ENCODE results near the gene URB2. TPM values are rescaled to one million over a fixed set of nuclear protein-coding genes. Genes with fewer than 3 reads are reported as not detected.

The URB2 gene
- total and polyA plus RNA-seq, 4 donors, result 1.2 to 10.5 (median 6.2) TPM

DNA sequence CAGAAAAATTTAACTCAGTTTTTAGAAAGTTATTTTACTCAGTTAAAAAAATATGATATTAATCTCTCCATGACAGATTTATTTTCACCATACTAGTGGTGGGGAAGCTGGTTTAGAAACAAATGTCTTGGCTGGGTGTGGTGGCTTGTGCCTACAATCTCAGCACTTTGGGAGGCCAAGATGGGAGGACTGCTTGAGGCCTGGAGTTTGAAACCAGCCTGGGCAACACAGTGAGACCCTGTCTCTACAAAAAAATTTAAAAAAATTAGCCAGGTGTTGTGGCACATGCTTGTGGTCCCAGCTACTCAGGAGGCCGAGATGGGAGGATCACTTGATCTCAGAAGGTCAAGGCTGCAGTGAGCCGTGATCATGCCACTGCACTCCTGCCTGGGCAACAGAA is 17.5 kb upstream of the URB2 start:
- Histone ChIP-seq H3K36me3 (ENCODE audit: control insufficient read depth in 4 of 4, insufficient read depth in 3 of 4, low read depth in 1 of 4, low read length in 3 of 4) (peaks cover 3 to 65% (median 60%) of the 10 kb centered on the region in 4 donors), H3K27me3 (ENCODE audit: control insufficient read depth in 4 of 4, insufficient read depth in 4 of 4, low read length in 3 of 4) (no peaks in the 10 kb centered on the region), H3K9me3 (ENCODE audit: control insufficient read depth in 4 of 4, low read length in 3 of 4) (no peaks in the 10 kb centered on the region), H3K9ac (ENCODE audit: low read depth in 1 of 2, low read length in 2 of 2) (no peak overlapping the region), H3K4me1 (ENCODE audit: control insufficient read depth in 4 of 4, insufficient read depth in 4 of 4, low read length in 3 of 4) (no peaks in the 10 kb centered on the region), H3K27ac (ENCODE audit: low read depth in 1 of 2, low read length in 2 of 2) (no peak overlapping the region), H3K4me3 (ENCODE audit: low read depth in 1 of 3, low read length in 3 of 3) (no peak overlapping the region)
- no peak for TF ChIP-seq TAF1 (conservative IDR thresholded peaks at IDR 0.05)
- TF ChIP-seq, protein P1, sequence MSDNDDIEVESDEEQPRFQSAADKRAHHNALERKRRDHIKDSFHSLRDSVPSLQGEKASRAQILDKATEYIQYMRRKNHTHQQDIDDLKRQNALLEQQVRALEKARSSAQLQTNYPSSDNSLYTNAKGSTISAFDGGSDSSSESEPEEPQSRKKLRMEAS (IDR thresholded peaks at IDR 0.05), result no peak
- TF ChIP-seq YY1 (IDR thresholded peaks at IDR 0.05), result no peak
- no peak for TF ChIP-seq EGR1 (IDR thresholded peaks at IDR 0.05; ENCODE audit: low read depth in 2 of 2)
- no peak for TF ChIP-seq SP1 (IDR thresholded peaks at IDR 0.05)
- TF ChIP-seq JUND (IDR thresholded peaks at IDR 0.05), result no peak
- 95% methylated on average over 2 of the region's 2 CpGs for WGBS
- no peak for DNase-seq (ENCODE audit: low spot score)

DNA sequence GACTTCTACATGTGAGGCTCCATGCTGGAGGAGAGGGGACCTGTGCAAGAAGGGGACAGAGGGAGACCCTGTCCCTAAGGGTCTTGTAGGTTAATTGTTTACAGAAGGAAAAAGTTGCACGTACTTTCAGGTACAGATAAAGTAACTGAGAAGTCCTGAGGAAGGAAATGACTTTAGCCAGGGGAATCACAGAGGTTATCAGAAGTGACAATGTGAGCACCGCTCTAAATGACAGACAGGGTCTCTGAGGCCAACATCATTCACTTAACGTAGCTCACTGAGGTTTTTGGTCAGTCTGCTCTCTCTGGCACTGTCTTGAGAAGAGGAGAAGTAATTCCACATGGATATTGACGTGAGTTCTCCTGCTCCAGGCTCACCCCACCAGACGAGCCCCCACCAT is 12.1 kb upstream of the URB2 start:
- no peak for DNase-seq (ENCODE audit: low spot score)
- H3K4me1 ChIP-seq (ENCODE audit: control insufficient read depth in 4 of 4, insufficient read depth in 4 of 4, low read length in 3 of 4), result no peaks in the 10 kb centered on the region
- no peaks in the 10 kb centered on the region for H3K9me3 ChIP-seq (ENCODE audit: control insufficient read depth in 4 of 4, low read length in 3 of 4)
- TF ChIP-seq RXRA (IDR thresholded peaks at IDR 0.05), result no peak
- TF ChIP-seq FOXA2 (IDR thresholded peaks at IDR 0.05), result no peak
- TF ChIP-seq TAF1 (conservative IDR thresholded peaks at IDR 0.05), result no peak
- no peak for TF ChIP-seq GABPA (IDR thresholded peaks at IDR 0.05 in 1 of 2, conservative IDR thresholded peaks at IDR 0.05 in 1 of 2)
- TF ChIP-seq JUND (IDR thresholded peaks at IDR 0.05), result no peak
- TF ChIP-seq, protein P2, sequence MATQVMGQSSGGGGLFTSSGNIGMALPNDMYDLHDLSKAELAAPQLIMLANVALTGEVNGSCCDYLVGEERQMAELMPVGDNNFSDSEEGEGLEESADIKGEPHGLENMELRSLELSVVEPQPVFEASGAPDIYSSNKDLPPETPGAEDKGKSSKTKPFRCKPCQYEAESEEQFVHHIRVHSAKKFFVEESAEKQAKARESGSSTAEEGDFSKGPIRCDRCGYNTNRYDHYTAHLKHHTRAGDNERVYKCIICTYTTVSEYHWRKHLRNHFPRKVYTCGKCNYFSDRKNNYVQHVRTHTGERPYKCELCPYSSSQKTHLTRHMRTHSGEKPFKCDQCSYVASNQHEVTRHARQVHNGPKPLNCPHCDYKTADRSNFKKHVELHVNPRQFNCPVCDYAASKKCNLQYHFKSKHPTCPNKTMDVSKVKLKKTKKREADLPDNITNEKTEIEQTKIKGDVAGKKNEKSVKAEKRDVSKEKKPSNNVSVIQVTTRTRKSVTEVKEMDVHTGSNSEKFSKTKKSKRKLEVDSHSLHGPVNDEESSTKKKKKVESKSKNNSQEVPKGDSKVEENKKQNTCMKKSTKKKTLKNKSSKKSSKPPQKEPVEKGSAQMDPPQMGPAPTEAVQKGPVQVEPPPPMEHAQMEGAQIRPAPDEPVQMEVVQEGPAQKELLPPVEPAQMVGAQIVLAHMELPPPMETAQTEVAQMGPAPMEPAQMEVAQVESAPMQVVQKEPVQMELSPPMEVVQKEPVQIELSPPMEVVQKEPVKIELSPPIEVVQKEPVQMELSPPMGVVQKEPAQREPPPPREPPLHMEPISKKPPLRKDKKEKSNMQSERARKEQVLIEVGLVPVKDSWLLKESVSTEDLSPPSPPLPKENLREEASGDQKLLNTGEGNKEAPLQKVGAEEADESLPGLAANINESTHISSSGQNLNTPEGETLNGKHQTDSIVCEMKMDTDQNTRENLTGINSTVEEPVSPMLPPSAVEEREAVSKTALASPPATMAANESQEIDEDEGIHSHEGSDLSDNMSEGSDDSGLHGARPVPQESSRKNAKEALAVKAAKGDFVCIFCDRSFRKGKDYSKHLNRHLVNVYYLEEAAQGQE (IDR thresholded peaks at IDR 0.05), result no peak
- TF ChIP-seq EGR1 (IDR thresholded peaks at IDR 0.05; ENCODE audit: low read depth in 2 of 2), result no peak
- TF ChIP-seq, protein P1 (IDR thresholded peaks at IDR 0.05), result no peak
- TF ChIP-seq, protein P3, sequence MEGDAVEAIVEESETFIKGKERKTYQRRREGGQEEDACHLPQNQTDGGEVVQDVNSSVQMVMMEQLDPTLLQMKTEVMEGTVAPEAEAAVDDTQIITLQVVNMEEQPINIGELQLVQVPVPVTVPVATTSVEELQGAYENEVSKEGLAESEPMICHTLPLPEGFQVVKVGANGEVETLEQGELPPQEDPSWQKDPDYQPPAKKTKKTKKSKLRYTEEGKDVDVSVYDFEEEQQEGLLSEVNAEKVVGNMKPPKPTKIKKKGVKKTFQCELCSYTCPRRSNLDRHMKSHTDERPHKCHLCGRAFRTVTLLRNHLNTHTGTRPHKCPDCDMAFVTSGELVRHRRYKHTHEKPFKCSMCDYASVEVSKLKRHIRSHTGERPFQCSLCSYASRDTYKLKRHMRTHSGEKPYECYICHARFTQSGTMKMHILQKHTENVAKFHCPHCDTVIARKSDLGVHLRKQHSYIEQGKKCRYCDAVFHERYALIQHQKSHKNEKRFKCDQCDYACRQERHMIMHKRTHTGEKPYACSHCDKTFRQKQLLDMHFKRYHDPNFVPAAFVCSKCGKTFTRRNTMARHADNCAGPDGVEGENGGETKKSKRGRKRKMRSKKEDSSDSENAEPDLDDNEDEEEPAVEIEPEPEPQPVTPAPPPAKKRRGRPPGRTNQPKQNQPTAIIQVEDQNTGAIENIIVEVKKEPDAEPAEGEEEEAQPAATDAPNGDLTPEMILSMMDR (IDR thresholded peaks at IDR 0.05; ENCODE audit: low read depth, low read length, missing input control), result no peak
- WGBS, result 83% methylated on average over 5 of the region's 5 CpGs
- no peak overlapping the region for H3K4me3 ChIP-seq (ENCODE audit: low read depth in 1 of 3, low read length in 3 of 3)
- no peak overlapping the region for H3K9ac ChIP-seq (ENCODE audit: low read depth in 1 of 2, low read length in 2 of 2)
- no peak overlapping the region for H3K27ac ChIP-seq (ENCODE audit: low read depth in 1 of 2, low read length in 2 of 2)
- H3K27me3 ChIP-seq (ENCODE audit: control insufficient read depth in 4 of 4, insufficient read depth in 4 of 4, low read length in 3 of 4), result no peaks in the 10 kb centered on the region
- H3K36me3 ChIP-seq (ENCODE audit: control insufficient read depth in 4 of 4, insufficient read depth in 3 of 4, low read depth in 1 of 4, low read length in 3 of 4), result peaks cover 0 to 41% (median 35%) of the 10 kb centered on the region in 4 donors

DNA sequence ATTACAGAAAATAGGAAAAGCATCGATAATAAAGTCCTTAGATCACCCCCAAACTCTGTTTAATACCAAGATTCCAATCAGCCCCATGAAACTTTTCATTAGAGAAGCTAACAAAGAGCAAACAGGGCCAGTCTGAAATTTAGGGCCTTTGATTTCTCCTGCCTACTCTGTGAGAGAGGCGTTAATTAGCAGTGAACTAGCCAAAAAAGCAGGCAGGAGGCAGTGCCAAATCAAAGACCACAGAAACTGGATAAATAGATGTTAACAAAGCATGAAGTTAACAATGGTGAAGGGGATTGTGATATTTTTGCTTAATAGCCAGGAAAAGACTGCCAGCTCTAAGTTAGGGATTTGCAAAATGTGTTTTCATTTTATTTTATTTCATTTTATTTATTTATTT is 11.3 kb upstream of the URB2 start:
- H3K36me3 ChIP-seq (ENCODE audit: control insufficient read depth in 4 of 4, insufficient read depth in 3 of 4, low read depth in 1 of 4, low read length in 3 of 4), result peaks cover 0 to 34% (median 28%) of the 10 kb centered on the region in 4 donors
- no peaks in the 10 kb centered on the region for H3K4me1 ChIP-seq (ENCODE audit: control insufficient read depth in 4 of 4, insufficient read depth in 4 of 4, low read length in 3 of 4)
- H3K9ac ChIP-seq (ENCODE audit: low read depth in 1 of 2, low read length in 2 of 2), result no peak overlapping the region
- WGBS, result 98% methylated on average over 2 of the region's 2 CpGs
- H3K27ac ChIP-seq (ENCODE audit: low read depth in 1 of 2, low read length in 2 of 2), result no peak overlapping the region
- H3K9me3 ChIP-seq (ENCODE audit: control insufficient read depth in 4 of 4, low read length in 3 of 4), result no peaks in the 10 kb centered on the region
- no peak for DNase-seq (ENCODE audit: low spot score)
- no peak overlapping the region for H3K4me3 ChIP-seq (ENCODE audit: low read depth in 1 of 3, low read length in 3 of 3)
- H3K27me3 ChIP-seq (ENCODE audit: control insufficient read depth in 4 of 4, insufficient read depth in 4 of 4, low read length in 3 of 4), result no peaks in the 10 kb centered on the region
- TF ChIP-seq, protein P1 (IDR thresholded peaks at IDR 0.05), result no peak
- TF ChIP-seq YY1 (IDR thresholded peaks at IDR 0.05) (no peak), NR2F2 (IDR thresholded peaks at IDR 0.05) (no peak), SP1 (IDR thresholded peaks at IDR 0.05) (no peak), JUND (IDR thresholded peaks at IDR 0.05) (no peak), GABPA (IDR thresholded peaks at IDR 0.05 in 1 of 2, conservative IDR thresholded peaks at IDR 0.05 in 1 of 2) (no peak), HNF4A (conservative IDR thresholded peaks at IDR 0.05) (no peak), HNF4G (IDR thresholded peaks at IDR 0.05) (no peak), TAF1 (conservative IDR thresholded peaks at IDR 0.05) (no peak), FOXA2 (IDR thresholded peaks at IDR 0.05) (no peak), RAD21 (IDR thresholded peaks at IDR 0.05) (no peak)
- TF ChIP-seq, protein P3 (IDR thresholded peaks at IDR 0.05; ENCODE audit: low read depth, low read length, missing input control), result no peak
- TF ChIP-seq, protein P4, sequence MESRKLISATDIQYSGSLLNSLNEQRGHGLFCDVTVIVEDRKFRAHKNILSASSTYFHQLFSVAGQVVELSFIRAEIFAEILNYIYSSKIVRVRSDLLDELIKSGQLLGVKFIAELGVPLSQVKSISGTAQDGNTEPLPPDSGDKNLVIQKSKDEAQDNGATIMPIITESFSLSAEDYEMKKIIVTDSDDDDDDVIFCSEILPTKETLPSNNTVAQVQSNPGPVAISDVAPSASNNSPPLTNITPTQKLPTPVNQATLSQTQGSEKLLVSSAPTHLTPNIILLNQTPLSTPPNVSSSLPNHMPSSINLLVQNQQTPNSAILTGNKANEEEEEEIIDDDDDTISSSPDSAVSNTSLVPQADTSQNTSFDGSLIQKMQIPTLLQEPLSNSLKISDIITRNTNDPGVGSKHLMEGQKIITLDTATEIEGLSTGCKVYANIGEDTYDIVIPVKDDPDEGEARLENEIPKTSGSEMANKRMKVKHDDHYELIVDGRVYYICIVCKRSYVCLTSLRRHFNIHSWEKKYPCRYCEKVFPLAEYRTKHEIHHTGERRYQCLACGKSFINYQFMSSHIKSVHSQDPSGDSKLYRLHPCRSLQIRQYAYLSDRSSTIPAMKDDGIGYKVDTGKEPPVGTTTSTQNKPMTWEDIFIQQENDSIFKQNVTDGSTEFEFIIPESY (IDR thresholded peaks at IDR 0.05), result no peak

Data from liver (tissue), 9 donors.